ENCODE data around the gene LSG1.
"Not testable (repeated sequence)": the region's sequence is repeated elsewhere in the genome, so short reads cannot be mapped to it uniquely, and the experiment has no call there.

The LSG1 gene

DNA sequence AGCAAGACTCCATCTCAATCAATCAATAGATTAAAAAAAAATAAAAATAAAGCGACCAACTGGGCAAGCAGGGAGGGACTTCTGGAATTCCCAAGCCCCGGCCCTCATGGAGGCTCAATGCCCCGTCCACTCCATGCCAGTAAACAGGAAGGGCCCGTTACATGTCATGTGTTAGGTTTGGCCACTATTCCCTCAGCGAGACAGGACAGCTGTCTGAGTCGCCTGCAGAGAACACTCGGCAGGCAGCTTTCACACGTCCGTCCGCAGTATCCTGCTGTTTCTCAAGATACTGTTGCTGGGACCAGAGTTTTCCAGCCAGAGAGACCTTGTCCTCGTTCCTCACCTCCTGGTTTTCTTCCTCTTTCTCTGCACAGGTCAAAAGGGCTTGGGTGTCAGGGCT is 56.8 kb downstream of the LSG1 start:
- DNase-seq, result no peak

DNA sequence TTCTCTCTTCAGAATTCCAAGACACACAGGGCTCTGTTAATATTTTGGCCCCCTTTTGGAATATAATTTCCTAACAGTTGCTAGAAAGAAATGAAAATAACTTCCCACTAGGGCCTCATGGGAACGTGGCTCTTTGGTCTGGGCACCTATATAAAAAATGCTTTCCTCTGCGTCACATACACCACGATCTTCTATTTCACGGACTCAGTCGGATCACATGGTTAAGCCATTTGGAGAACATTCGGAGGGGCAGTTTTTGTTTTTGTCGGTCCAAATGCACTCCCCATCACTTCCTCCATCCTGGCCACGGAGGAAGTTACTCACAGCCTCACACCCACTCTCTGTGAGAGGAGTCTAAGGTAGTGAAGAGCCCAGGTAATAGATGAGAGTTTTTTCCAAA is 59.8 kb downstream of the LSG1 start:
- DNase-seq, result no peak

DNA sequence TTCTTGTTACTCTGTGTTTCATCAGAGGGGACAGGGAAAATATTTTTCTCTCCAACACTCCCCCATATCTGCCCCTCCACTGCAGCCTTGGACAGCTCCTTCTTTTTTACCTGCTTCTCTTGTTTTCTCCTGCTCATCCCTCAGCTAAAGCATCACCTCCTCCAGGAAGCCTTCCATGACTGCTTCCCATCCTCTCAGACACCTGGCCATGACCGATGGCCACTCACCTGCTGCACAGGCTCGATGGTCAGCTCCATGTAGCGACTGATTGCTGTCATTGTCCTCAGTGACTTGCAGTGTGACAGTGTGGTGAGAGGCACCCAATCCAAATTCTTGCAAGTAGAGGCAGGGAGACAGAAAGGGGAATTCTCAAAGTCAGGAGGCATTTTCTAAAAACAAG is 61.3 kb downstream of the LSG1 start:
- DNase-seq, result no peak

DNA sequence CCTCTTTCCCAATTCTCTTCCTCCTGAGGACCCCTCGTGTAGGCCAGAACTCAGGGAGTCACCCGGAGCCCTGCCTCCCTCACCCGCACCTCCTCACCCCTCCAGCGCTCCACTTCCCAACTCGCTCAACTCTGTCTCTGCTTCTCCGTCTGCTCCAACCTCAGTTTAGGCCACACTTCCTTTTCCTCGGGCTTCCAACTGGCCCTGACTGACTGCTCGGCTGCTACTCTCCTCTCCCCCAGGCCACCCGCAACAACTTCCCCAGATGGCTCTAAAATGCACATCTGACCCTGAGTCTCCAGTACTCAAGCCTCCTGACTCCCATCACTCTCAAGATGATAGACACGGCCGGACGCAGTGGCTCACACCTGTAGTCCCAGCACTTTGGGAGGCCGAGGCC is 62.4 kb downstream of the LSG1 start:
- DNase-seq, result no peak

DNA sequence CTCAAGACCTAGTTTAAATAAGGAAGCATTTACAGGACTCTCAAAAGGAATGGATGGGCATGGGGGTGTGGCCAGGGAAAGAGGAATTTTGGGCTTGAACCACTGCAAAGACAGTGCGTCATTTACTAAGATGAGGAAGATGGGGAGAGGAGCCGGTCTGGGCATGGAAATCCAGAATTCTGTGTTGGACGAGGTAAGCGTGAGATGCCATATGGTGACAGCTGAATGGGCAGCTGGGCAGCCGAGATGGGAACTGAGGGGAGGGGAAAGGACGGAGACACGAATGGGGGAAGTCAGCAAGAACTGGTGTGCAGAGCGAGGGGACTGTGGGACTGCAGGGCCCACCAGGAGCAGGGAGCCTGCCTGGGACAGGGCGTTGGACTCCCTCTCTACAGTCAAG is 63.0 kb downstream of the LSG1 start:
- no peak for DNase-seq

DNA sequence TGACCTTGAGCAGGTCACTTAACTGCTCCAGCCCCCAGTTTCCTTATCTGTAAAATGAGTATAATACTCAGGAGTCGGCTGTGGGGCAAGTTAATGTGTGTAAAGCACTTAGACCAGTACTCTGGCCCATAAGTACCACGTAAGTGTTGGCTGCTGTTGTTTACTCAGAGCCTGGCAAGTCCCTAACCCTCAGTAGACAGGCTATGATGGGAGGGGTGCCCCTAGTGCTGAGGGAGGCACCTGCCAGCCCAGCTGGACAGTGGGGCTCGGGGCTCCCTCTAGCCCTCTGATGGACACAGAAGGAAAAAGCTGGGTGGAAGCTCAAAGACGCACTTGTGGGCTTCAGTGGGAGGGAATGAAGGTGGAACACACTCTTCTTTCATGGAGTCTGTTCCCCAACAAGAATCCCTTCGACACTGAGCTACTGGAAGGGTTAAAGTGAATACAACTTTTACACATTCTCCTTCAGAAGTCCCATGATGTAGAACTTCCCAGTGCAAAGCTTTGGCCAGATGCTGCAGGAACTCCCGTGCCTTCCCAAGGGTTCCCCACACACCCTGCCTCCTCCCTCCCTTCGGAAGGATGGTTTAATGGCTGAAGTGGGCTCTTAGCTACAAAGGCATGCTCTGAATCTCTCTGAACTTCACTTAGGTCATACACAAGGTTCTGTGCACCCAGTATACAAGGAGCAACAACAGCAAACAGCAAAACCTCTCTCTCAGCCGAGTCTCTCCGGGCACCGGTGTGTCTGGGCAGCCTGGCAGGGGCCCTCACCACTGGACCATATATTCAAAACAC is 64.2 kb downstream of the LSG1 start:
- DNase-seq, result no peak

DNA sequence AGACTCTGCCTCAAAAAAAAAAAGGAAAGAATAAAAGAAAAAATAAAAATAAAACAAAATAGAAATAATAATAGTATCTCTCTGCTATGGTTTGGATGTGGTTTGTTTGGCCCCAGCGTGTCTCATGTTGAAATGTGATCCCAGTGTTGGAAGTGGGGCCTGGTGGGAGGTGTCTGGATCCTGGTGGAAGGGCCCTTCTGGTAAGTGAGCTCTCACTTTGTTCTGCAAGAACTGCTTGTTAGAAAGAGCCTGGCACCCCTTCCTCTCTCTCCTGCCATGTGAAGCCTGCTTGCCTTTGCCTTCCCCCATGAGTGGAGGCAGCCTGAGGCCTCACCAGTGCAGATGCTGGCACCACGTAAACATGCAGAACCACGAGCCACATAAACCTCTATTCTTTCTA is 65.0 kb downstream of the LSG1 start:
- no peak for DNase-seq

DNA sequence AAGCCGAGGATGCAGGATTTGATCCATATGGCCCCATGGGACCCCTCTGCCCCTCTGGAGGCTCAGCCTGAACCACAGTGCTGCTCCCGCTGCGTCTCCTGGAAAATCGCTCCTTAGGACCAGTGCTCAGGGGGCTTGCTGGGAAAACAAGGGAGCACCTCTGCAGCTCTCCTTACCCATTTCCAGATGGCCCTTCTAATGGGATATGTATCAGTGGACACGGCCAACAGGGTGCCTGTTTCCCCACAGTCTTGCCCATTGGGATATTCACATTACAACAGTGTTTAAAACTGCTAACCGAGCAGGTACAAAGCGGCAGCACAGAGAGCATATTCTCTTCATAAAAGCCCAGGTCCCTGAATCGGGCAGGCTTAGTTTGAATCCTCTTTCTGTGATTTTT is 65.8 kb downstream of the LSG1 start:
- DNase-seq, result no peak

DNA sequence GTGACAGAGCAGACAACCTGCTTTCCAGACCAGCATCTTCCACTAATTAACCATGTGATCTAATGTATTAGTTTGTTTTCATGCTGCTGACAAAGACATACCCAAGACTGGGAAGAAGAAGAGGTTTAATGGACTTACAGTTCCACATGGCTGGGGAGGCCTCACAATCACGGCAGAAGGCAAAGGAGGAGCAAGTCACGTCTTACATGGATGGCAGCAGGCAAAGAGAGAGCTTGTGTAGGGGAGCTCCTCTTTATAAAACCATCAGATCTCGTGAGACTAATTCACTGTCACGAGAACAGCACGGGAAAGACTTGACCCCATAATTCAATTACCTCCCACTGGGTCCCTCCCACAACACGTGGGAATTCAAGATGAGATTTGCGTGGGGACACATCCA is 66.7 kb downstream of the LSG1 start:
- DNase-seq, result not testable (repeated sequence)

DNA sequence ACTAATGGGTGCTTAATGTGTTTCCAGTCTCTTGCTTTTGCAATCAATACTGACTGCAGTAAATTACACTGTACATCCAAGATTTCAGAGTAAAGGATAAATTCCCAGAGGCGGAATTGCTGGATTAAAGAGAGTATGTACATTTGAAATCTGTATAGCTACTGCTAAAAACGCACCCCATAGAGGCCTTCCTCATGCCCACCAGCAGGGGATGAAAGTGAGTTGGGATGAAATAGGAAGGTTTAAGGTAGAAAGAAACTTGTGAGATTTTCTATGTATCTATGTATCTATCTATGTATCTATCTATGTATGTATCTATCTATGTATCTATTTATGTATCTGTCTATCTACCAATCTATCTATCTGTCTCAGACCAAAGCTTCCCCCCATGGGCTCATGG is 67.2 kb downstream of the LSG1 start:
- no peak for DNase-seq

DNA sequence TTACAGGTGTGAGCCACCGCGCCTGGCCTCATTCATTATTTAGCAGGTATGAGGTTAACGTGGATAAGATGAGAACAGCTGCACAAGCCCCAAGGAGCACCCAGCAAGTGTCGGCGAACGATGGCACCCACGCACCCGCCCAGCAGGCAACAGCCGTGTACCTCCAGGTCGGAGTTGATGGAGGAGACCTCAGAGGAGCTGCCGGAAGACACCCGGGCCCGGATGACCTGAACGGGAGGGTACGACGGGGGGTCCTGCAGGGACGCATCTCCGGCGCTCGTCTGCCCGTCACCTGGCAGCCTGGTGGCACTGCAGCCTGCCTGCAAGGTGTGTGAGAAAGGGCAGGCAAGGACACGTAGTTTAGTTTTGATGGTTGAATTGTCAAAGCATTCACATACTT is 67.9 kb downstream of the LSG1 start:
- no peak for DNase-seq

DNA sequence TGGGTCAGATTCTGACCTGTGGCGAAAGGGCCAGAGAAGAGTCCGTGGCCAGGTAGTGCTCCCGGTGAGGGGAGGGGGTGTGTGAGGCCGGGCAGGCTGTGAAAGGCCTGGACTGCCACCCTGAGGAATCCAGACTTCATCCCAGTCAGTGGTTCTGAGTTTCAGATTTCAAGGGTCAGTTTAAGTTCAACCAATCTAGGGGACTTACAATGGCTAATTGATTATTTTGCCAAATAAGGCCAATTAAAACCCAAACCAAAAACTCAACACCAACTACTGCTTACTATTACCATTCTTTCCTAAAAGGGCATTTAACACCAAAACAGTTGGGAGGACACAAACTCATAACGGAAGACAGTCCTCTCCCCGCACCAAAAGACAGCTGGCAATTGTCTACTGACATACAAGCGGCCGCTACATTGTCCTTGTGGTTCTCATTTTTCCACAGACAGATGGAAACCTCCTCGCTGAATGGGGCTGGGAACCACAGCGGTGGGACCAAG is 69.3 kb downstream of the LSG1 start:
- DNase-seq, result no peak

DNA sequence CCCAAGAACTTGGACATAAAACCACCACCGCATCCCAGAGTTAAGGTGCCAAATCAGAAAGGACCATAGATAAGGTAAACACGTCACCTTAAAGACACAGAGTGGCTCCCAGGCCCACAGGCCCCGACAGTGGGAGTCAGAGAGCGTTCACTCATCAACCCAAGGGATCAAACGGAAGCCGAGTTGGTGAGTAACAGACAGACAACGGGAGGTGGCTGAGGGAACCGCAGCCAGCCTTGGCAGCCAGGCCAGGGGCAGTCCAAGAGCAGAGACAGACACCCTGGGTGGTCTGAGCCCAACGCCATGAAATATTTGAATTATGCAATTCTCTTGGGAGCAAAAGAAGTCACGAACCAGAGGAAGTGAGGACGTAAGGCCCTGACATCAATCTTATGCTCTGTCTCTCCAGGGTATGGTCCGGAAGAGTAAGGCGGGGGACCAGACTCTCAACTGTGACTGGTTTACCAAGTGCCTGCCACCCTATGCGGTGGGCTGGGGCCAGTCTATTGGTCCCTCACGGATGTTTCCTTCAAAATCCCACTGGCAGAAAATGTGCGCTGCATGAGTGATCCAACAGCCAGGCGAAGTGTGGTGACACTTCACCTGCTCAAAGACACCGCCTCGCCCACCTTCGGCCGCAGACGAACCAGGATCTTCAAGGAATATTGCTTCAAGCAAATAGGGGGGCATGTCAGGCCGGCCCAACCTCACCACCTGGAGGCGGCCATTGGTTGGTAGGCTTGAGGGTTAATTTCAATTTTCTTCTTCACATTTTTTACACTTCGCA is 73.0 kb downstream of the LSG1 start:
- no peak for DNase-seq

DNA sequence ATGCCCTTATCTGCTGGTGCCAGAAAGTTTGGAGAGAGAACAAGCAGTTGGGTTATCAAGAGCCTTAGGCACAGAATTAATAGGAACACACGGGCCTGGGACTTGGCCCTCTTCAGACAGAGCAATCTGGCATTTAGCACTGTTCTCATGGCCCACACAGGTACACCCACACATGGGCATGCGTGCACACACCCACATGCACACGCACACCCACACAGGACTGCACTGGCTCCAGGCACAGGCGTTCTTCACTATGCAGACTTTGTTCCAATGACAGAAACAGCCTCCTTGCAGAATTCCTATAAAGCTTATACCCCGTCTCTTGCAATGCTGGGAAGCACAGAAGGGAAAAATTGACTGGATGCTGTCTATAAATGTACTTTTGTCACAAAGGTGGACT is 75.1 kb downstream of the LSG1 start:
- no peak for DNase-seq

DNA sequence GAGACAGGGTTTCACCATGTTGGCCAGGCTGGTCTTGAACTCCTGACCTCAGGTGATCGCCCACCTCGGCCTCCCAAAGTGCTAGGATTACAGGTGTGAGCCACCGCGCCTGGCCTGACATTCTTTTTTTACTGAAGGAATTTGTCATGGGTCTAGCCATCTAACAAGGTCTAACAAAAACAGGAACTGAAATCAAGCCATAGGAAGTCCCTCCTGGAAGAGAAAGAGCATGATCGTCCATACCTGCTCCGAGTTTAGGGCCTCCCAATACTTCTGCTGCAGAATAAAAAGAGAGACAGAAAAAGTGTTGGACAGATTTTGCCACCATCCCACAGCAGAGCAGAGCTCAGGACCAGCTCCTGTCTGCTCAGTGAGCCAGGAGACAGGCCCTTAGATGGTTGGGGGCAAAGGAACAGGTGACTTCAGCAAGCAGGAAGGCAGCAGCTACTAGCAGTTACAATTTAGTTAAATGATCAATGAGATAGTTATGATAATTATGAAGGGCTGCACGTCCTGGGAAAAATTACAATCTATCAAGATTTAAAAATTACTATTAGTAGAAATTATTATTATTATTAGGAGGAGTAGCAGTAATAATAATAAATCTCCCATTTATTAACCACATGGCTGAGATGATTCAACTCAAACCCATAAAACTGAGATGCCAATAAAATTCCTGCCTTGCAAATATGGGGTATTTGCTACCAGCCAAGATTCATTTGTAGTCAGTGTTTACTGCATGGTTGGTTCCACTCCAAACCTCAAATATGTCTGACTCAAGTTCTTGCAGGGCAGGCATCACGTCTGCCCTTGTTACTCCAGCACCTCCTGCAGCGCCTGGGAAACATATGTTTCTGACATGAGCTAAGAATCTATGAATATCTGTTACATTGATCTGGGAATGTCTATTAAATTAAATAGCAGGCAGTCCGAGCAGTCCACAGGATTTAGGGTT is 78.9 kb downstream of the LSG1 start:
- no peak for DNase-seq
